Activated CD4-positive, alpha-beta T cell treated with anti-CD3 and anti-CD28 coated beads, Interleukin-2, amount 50 U/mL, for 16 hours (primary cell): ENCODE results near the gene OLA1.

Source experiments
- DNase-seq: peaks from one replicate; pipeline ENCODE4 v3.0.0-alpha.2; 2020

OLA1 gene

GRCh38 chr2:174112073-174112472 is 136.3 kb downstream of the OLA1 start:
- DNase-seq, result no peak

GRCh38 chr2:174108579-174108978 is 139.8 kb downstream of the OLA1 start:
- no peak for DNase-seq

- DNase-seq, result no peak
Observed at GRCh38 chr2:174106736-174107135, 141.6 kb downstream of the OLA1 start.

GRCh38 chr2:174094542-174094941 is 153.8 kb downstream of the OLA1 start:
- no peak for DNase-seq

- no peak for DNase-seq
Observed at GRCh38 chr2:174090476-174090875, 157.9 kb downstream of the OLA1 start.

GRCh38 chr2:174088706-174089460 is 159.4 kb downstream of the OLA1 start:
- no peak for DNase-seq

GRCh38 chr2:174086708-174087107 is 161.6 kb downstream of the OLA1 start:
- DNase-seq, result no peak

- DNase-seq, result no peak
Observed at GRCh38 chr2:174085781-174086180, 162.6 kb downstream of the OLA1 start.

GRCh38 chr2:174083843-174084458 is 164.4 kb downstream of the OLA1 start:
- no peak for DNase-seq

GRCh38 chr2:174080672-174081121 is 167.6 kb downstream of the OLA1 start:
- no peak for DNase-seq

GRCh38 chr2:174078275-174078674 is 170.1 kb downstream of the OLA1 start:
- DNase-seq, result no peak

- no peak for DNase-seq
Observed at GRCh38 chr2:174076975-174077374, 171.4 kb downstream of the OLA1 start.

GRCh38 chr2:174076040-174076439 is 172.3 kb downstream of the OLA1 start:
- DNase-seq, result no peak

GRCh38 chr2:174074831-174075230 is 173.5 kb downstream of the OLA1 start:
- no peak for DNase-seq

- no peak for DNase-seq
Observed at GRCh38 chr2:174072857-174073256, 175.5 kb downstream of the OLA1 start.

GRCh38 chr2:174072069-174072468 is 176.3 kb downstream of the OLA1 start:
- DNase-seq, result no peak

- no peak for DNase-seq
Observed at GRCh38 chr2:174071321-174071720, 177.0 kb downstream of the OLA1 start.

- no peak for DNase-seq
Observed at GRCh38 chr2:174070281-174070680, 178.1 kb downstream of the OLA1 start.

GRCh38 chr2:174067815-174068214 is 180.5 kb downstream of the OLA1 start:
- no peak for DNase-seq

- DNase-seq, result no peak
Observed at GRCh38 chr2:174066871-174067270, 181.5 kb downstream of the OLA1 start.

- no peak for DNase-seq
Observed at GRCh38 chr2:174063492-174064092, 184.7 kb downstream of the OLA1 start.

GRCh38 chr2:174062934-174063333 is 185.4 kb downstream of the OLA1 start:
- DNase-seq, result no peak

- DNase-seq, result no peak
Observed at GRCh38 chr2:174059884-174060244, 188.5 kb downstream of the OLA1 start.

- DNase-seq, result no peak
Observed at GRCh38 chr2:174059178-174059883, 189.0 kb downstream of the OLA1 start.
